SHP77 (cell line): ENCODE data around the gene TBX18.

Source experiments
- DNase-seq, 2 experiments: peaks; one replicate each; lab custom pipeline; 2025; lab: John Stamatoyannopoulos, UW

The TBX18 gene

DNA sequence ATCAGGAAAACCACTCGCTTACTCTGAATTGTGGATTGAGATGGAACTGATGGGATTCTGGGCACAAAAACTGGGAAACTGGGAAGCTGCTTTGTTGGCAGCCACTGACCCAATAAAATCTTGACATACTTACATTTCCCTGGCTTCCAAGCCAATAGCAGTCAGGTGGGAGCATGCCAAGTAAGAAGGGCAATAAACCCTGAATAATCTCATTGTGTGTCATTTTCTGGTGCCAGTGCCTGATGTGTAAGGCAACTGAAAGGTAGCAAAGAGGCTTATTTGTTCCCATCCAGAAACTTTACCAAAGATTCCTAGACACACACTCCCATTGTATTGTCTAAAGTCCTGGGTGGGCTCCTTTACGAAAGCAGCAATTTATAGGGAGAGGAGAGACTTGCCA lies 93.2 kb downstream of the TBX18 start:
- DNase-seq = no peak

DNA sequence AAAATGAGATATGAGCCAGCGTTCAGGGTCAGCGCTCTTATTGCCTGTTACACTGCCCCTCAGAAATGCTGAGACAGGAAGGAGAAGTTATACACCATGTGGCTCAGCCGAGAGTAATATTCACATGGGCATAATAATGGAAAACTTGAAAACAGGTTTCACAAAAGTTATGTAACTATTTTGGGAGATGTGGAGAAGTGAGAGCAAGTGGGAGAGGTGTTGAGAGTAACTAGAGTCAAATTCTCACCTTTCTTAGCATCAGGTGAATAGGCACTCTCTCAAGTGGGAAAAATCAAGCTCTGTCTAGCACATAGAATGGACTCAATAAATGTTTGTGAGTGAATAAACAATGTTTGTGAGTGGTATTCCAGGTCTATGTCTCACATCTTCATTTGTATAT lies 94.5 kb downstream of the TBX18 start:
- no peak for DNase-seq

DNA sequence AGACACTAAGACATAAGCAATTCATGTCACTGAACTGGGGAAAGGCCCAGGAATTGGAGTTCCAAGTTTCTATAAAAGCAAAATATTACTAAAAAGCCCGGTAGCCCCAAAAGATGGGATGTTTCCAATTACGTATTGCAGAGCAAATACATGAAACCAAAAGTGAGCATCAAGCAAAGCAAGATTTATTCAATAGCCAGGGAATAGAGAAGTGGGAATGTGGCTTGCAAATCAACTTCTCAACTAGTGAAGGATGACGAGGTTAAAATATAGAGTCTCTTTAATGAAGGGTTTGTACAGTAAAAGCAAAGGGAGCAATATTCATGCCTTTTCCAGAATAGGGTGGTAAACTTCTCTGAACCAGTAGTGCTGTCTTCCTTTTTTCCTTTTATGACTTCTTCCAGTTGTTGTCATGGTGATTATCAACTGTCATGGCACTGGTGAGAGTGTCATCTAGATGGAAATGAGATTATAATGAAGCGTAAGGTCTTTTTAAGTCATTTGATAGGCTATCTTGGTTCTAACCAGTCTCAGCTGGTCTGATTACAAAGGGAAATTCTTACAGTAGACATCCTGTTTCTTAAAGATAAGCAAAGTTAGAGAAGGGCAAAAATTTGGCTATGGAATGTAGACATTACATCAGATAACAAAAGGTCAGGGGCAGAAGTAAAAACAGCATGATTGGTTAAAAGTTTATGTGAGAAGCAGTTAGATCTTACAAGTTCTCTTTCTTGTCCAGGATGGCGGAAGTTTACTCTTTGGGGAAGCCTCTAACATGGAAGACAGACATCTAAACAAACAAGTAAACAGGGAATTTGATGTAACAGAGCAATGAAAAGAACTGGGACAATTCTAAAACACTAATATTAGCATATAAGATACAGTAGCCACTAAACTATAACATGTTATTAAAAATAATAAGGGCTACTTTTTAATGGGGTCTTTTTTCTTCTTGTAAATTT lies 96.9 kb downstream of the TBX18 start:
- DNase-seq = no peak

DNA sequence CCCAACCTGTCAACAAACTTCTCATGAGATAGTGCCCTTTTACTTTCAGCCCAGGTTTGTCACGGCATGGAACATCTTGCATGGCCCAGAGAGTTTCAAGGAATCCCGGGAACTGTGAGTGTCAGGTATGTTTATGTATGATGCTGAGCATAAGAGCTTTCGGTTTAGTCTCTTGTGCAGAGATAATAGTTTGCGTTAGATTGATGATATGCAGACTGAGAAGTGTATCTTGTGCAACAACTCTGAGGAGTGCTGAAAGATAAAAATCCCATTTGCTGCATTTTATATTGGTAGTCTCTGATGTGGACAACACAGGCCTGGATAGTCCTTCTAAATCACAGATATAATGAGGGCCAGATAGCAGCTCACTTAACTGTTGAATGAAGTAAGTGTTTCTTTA lies 99.0 kb downstream of the TBX18 start:
- DNase-seq = no peak

DNA sequence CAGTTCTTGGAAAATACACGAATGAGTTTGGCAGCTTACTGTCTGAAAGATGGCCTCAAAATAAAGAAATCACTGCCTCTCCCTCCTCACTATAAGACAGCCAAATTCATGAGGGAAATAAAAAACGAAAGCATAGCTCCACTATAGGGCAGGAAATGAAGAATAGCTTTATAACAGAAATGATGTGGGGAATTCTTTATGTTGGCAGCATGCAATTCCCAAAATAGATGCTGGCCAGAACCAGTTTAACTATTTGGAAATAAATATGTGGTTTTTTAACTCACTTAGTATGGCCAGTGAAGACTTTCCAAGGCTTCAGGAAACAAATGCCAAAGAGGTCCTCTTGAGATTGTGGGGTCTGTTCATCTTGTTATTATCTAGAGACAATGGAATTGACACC lies 100.5 kb downstream of the TBX18 start:
- no peak for DNase-seq

DNA sequence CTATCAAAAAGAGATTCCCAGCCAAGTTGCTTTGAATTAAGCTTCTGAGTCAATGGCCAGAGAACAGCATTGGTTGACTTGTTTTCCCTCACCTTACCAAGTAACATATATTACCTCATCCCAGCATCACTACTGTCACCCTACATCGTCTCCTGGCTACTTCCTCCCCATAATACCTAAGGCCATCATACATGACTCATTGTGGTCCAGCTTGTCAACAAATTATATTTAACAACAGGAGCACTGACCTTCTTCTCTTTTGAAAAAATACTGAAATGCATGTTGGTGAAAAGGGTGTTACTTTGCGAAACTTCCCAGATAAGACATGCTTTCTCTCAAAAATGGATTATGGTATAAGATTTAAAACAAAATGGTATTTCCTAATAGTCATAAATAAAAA lies 106.9 kb downstream of the TBX18 start:
- DNase-seq = no peak

DNA sequence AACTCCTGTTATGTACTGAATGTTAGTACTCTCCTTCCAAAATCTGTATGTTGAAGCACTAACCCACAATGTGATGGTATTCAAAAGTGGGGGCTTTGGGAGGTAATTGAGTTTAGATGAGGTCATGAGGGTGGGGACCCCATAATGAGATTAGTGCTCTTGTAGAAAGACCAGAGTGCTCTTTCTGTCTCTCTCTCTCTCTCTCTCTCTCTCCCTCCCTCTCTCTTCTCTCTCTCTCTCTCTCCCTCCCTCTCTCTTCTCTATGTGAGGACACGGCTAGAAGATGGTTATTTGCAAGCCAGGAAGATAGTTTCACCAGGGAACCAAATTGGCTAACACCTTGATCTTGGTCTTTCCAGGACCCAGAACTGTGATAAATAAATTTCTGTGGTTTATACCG lies 107.4 kb downstream of the TBX18 start:
- DNase-seq = no peak

DNA sequence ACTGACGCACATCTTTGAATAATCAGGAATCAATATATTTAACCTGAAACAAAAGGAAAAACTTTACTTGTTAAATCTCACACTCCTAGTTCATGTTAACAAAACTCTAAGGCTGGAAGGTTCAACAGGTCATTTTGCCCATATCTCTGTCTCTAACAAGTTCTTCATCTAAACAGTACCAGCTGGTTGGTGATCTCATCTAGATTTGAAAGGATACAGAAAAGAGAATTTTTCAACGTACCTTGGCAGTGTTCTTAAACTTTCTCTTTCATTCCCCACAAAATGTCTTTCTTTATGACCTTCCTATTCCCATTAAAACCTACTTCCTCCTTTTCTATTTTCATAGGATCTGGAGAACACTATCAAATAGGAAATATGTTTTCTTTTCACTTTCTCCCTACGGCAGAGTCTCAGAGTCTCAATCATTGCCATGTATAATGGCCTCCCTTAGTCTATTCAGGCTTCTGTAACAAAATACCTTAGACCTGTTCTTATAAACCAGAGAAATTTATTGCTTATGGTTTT lies 111.3 kb downstream of the TBX18 start:
- DNase-seq = no peak

DNA sequence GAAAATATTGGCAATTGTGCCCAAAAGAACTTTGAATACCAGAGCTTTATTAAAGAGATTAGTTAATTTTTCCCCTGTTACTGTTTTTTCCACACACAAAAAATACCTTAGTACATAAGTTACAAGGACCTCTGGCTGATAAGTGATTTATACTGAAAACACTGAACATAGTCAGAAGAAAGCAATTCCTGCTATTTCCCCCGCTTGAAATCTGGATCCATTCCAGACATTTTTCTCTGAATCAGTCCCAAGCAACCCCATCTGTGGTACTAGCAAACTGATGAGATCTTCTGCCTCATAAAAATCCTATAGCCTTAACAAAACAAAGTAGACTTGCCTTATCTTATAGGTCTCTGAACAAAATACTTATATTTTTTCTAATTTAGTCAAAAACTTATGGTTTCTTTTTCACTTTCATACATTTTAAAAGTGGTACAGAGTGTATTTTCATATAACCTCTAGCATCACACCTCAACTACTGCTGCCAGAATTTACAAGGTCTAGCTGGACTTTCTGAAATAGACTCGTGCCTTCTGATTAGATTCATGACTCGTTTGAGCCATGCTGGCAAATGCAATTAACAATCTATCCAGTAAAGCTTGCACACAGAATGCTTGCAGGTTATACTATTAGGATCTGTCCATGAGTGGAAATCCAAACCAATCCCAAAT lies 111.9 kb downstream of the TBX18 start:
- DNase-seq = no peak

DNA sequence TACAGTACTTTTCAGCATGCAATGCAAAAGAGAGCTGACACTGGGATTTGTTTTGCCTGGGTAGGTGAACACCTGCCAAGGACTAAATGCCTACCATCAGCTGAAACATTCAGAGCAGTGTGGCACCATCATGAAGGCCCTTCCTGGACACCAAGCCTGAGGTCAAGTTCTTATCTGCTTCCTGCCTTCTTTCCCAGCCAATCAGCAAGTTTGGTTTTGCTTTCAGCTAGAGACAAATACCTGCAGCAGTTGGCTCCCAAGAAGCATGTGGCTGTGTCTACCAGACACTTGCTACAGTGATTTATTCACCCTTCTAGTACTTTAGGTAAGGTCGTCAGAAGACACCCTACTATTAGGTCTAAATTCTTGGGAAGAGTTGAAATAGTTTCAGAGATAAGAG lies 112.8 kb downstream of the TBX18 start:
- no peak for DNase-seq

DNA sequence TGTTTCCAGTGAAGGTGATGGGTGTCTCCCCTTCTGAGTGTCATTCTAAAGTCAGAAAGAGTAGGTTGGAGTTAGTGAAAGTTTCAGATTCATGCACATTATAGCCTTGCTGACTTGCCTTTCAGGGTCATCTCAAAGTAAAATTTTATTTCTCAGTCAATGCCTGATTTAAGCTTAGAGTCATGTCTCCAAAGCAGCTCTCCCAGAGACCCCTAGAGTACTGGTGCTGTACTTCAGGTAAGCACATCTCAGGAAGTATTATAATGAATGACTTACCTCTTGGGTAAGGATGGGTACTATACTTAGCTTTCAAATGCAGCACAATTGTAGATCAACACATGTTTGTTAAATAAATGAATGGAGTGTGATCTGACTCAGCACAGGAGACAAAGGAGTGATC lies 116.0 kb downstream of the TBX18 start:
- no peak for DNase-seq

DNA sequence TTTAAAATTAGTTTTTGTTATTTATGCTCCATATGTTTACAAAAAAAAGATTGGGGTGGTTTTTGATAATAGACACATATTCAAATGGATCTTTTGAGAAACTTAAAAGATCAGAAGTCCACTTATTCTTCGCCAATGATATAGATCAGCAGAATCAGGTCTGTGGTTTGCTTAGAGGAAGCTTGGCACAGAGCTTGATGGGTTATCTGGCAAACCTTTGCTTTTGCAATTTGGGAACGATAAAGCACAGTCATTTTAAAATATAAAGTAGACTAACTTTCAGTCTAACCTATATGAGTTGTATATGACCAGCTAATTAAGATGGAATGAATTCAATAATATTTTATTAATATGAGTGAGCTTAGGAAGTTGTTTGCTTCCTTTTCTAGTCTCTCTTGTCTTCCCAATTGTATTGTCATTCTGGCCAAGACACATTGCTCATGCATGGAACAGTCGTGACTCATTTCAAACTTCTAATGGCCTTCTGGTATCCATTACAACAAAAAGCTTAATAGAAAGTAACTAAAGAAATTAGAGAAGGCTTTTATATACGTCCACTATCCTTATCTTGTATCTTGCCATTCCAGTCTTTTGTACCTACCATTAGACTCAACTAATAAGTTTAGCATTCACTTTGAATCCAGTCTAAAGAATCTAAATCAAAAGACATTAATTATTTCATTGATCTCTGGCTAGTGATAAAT lies 118.7 kb downstream of the TBX18 start:
- DNase-seq = no peak

DNA sequence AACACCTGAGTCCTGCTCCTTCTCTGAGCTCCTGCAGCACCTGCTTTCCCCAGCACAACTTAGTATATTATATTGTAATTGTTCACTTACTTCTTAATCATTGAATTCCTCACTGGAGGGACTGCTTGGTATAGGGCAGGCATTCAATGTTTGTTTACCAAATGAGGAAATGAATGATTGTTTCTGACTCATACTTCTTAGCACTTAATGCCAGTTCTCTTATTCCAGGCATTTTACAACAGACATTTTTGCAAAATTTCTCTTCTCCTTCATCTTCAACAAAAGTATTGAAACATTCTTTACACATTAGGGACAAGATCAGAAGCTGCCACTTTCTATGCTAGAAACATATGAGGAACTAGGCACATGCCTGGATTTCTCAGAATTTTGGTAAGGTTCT lies 119.4 kb downstream of the TBX18 start:
- no peak for DNase-seq

DNA sequence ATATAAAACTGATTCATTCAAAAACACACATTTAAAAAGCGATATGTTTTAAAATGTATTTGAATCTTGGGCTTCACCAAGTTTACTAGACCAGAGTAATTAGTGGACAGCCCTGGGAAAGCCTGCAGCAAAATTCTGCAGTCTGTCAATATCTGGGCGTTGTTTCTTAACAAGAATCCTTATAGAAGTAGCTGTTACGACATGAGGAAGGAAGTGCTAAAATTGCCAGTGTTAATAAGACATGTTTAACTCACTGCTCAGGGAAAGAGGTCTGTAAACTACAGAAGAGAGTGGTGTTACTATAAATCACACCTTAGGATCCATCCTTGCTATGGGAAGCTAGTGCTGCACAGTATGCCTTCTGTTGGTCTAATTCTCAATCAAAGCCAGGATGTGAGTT lies 120.6 kb downstream of the TBX18 start:
- DNase-seq = no peak

DNA sequence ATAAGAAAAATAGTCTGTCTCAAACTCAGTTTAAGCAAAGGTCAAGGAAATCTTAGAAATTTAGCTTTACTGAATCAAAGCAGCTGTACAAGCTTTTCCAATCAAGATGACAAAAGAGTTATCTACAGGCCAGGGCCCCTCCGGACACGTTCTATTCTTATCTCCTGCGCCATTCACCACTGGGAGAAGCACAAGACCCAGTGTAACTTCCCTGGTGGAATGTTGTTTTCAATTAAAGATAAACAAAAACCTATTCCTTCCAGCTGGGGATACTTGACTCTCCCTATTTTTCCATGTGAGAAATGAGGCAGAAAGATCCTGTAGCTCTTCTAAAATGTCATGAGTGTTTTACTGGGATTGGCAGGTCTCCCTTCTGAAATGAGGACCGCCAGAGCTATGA lies 123.3 kb downstream of the TBX18 start:
- no peak for DNase-seq

DNA sequence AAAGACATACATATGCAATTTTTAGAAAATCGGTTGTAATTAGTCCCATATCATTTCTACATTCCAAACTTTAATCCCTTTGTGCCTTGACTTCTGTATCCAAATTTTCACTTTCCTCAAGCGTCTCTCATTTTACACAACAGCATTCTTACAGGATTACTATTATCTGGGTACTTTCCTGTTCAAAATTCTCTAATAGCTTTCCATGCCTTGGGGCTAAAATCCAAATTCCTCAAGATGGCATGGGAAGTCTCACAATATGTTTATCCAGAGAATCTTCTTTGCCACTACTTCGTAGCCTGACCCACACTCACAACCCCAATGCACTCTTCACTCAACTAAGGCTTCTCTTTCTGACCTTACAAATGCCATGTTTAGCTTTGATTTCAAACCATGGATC lies 125.0 kb downstream of the TBX18 start:
- DNase-seq = no peak

DNA sequence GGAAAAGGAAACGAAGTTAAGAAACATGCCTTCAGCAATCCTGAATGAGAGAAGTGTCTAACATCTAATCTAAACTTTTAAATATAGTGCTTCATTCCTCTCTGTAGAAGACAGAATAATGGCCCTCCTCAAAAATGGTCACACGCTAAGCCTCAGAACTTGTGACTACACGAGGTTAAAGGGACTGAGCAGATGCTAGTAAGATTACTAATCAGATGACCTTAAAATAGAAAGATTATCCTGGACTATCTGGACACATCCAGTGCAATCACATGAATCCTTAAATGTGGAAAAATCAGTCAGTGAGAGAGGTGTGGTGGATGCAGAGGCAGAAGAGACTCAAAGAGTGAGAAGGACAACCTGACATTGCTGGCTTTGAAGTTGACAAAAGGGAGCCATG lies 126.1 kb downstream of the TBX18 start:
- DNase-seq = no peak
